ENCODE data around the gene PEAK3. TPM values are rescaled to one million over a fixed set of nuclear protein-coding genes. Genes with fewer than 3 reads are reported as not detected.

Gene PEAK3
- total and polyA plus RNA-seq, 9 of the 15 experiments (the other 6 are each of a cell fraction or from before 2014, with no cell fraction given), result 0.07 to 0.40 TPM; not detected in 7

GRCh38 chr19:2270423-2271233 lies 11.3 kb downstream of the PEAK3 start:
- Histone ChIP-seq H3K4me2 (ENCODE audit: insufficient read depth, low read length) (peak overlapping the region; percentile 89), H3K9me3 (replicated peaks; ENCODE audit: control insufficient read depth, insufficient read depth, low read depth, low read length) (no peaks in the 10 kb centered on the region), H3K4me3 (peak overlapping the region; percentile 91), H4K20me1 (replicated peaks; ENCODE audit: control insufficient read depth, insufficient read depth, low read length) (peaks cover 47% of the 10 kb centered on the region), H3K27ac (ENCODE audit: extremely low read depth, low read depth, low read length) (peak overlapping the region; percentile 94), H3K9me1 (ENCODE audit: control insufficient read depth, insufficient read depth, low read length) (peaks cover 5% of the 10 kb centered on the region), H3K4me1 (replicated peaks in 1 of 2; ENCODE audit: control insufficient read depth in 2 of 2, insufficient read depth in 2 of 2, low read length in 2 of 2) (peaks cover 25 to 80% of the 10 kb centered on the region in 2 experiments), H3K36me3 (ENCODE audit: control insufficient read depth, insufficient read depth, low read length) (peaks cover 34% of the 10 kb centered on the region), H2AFZ (ENCODE audit: low read depth, low read length) (no peak overlapping the region), H3K9ac (ENCODE audit: insufficient read depth in 1 of 2, low read depth in 2 of 2, low read length in 2 of 2) (peak overlapping the region; percentile 92 to 98), H3K27me3 (ENCODE audit: control insufficient read depth in 2 of 2, insufficient read depth in 2 of 2, low read length in 2 of 2) (no peaks in the 10 kb centered on the region), H3K79me2 (ENCODE audit: control insufficient read depth, insufficient read depth, low read length) (peaks cover 69% of the 10 kb centered on the region)
- ChIA-PET POLR2A (interaction anchor here (0.6 to 7.0 kb wide), 16 partner anchors 9 to 161 kb away, joined by 3 to 86 read pairs (median 4); partner anchors contain the start of genes AMH, PEAK3 and PLEKHJ1), CTCF (ENCODE audit: low intra/inter-chr PET ratio) (no interaction called here)
- DNase-seq (ENCODE audit: extremely low read depth in 1 of 4, low spot score in 3 of 4) (peak; percentile 73 to 84 (median 79)), FAIRE-seq (no peak), ATAC-seq (peak; percentile 5)
- BruUV-seq (replicated peaks), result no TSS peak
- in situ Hi-C loops (cut with MboI) (loop anchor here (5.0 kb wide), 1 partner anchor 33 kb away; the partner anchor contains the start of genes PLEKHJ1 and SF3A2), intact Hi-C loops (cut with micrococcal nuclease) (no loop called here)
- WGBS (ENCODE audit: insufficient coverage, low coverage, missing lambda C conversion rate), result under 1% methylated on average over 61 of the region's 88 CpGs
- TF ChIP-seq U2AF1 (optimal IDR thresholded peaks at IDR 0.05; ENCODE audit: low read depth, low read length) (peak; percentile 95), LEF1 (IDR thresholded peaks at IDR 0.05) (no peak), HINFP (tag; conservative IDR thresholded peaks at IDR 0.05; ENCODE audit: low read depth) (no peak), RAD21 (CRISPR knock-in tag; conservative IDR thresholded peaks at IDR 0.05 in 1 of 2, IDR thresholded peaks at IDR 0.05 in 1 of 2) (no peak), SFPQ (IDR thresholded peaks at IDR 0.05; ENCODE audit: low read depth, low read length) (no peak), ZBTB1 (CRISPR knock-in tag; IDR thresholded peaks at IDR 0.05; ENCODE audit: borderline replicate concordance, low read depth) (peak; percentile 72; the same call in 1 of the 2 replicates), FOXO4 (CRISPR knock-in tag; IDR thresholded peaks at IDR 0.05) (no peak), CHCHD3 (CRISPR knock-in tag; IDR thresholded peaks at IDR 0.05) (no peak), FOXK1 (CRISPR knock-in tag; IDR thresholded peaks at IDR 0.05; ENCODE audit: borderline replicate concordance) (no peak), ZNF830 (CRISPR knock-in tag; IDR thresholded peaks at IDR 0.05) (peak; percentile 68; the same call in 1 of the 2 replicates), BHLHE40 (IDR thresholded peaks at IDR 0.05; ENCODE audit: low read length) (no peak), UBTF (IDR thresholded peaks at IDR 0.05; ENCODE audit: borderline replicate concordance in 1 of 2, low read depth in 2 of 2, low read length in 2 of 2) (0 out of 4 replicates have a peak, but pooled peaks have one; percentile 3 to 49)
